Erythroblast (primary cell): ENCODE data around the gene SVOPL.

Experiments
- DNase-seq, 2 experiments: peaks; one replicate each; lab custom pipeline; 2025; lab: John Stamatoyannopoulos, UW
- GATA1 ChIP-seq: IDR thresholded peaks from 2 replicates; pipeline ENCODE4 v1.6.1; 2011; ENCODE audit warnings: low read depth, mild to moderate bottlenecking, control low read depth, low read length, moderate library complexity
- POLR2A ChIP-seq: IDR thresholded peaks from 2 replicates; pipeline ENCODE4 v1.6.1; 2011; ENCODE audit warnings: mild to moderate bottlenecking, low read length

SVOPL gene

GRCh38 chr7:138662076-138662990 is 38.8 kb downstream of the SVOPL start:
- TF ChIP-seq GATA1, result no peak
- no peak for TF ChIP-seq POLR2A
- no peak for DNase-seq

GRCh38 chr7:138661069-138661635 is 40.0 kb downstream of the SVOPL start:
- no peak for DNase-seq
- TF ChIP-seq POLR2A (no peak), GATA1 (no peak)

- DNase-seq, result no peak
- TF ChIP-seq GATA1 (no peak), POLR2A (no peak)
Observed at GRCh38 chr7:138658889-138659288, 42.3 kb downstream of the SVOPL start.

DNA sequence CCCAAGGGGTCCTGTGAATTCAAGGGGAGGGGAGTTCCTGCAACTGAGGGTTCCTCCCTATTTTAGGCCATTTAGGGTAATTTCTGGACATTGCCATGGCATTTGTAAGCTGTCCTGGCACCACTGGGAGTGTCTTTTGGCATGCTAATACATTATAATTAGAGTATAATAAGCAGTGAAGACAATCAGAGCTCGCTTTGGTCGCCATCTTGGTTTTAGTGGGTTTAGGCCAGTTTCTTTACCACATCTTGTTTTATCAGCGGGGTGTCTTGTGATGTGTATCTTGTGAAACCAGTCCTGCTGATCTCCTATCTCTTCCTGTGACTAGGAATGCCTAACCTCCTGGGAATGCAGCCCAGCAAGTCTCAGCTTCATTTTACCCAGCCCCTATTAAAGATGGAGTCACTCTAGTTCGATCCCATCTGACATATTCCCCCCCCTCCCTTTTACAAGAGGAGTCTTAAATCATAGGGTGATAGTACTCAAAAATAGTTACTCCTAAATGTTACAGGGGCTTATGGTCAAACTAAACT is 43.2 kb downstream of the SVOPL start:
- no peak for DNase-seq
- TF ChIP-seq POLR2A, result no peak
- TF ChIP-seq GATA1, result no peak

DNA sequence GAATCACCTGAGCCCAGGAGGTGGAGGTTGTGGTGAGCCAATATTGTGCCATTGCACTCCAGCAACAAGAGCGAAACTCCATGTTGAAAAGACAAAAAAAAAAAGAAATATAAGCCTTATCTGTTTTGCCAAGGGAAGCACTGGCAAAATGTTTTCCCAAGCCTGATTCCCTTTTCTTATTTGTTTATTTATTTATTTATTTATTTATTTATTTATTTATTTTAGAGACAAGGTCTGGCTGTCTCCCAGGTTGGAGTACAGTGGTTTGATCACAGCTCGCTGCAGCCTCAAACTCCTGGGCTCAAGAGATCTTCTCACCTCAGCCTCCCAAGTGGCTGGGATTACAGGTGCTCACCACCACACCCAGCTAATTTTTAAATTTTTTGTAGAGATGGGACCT is 44.2 kb downstream of the SVOPL start:
- TF ChIP-seq GATA1 (no peak), POLR2A (no peak)

GRCh38 chr7:138654616-138655015 is 46.5 kb downstream of the SVOPL start:
- DNase-seq, result no peak
- no peak for TF ChIP-seq POLR2A
- TF ChIP-seq GATA1, result no peak

More for the DNA sequence above, 44.2 kb downstream of the SVOPL start:
- DNase-seq, result no peak

DNA sequence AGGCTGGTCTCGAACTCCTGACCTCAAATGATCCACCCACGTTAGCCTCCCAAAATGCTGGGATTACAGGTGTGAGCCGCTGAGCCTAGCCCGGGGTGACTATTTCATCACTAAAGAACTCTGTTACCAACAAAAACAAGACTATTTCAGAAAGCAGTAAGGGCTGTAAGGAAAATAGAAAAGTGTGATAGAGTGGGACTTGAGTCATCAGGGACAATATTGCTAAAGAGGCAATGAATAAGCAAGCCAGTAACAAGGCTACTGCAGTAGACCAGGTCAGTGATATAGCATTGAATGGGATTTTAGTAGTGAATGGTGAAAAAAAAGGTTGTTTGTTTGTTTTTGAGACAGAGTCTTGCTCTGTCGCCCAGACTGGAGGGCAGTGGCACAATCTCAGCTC is 51.7 kb downstream of the SVOPL start:
- no peak for TF ChIP-seq GATA1
- no peak for TF ChIP-seq POLR2A
- no peak for DNase-seq

- TF ChIP-seq POLR2A (no peak), GATA1 (no peak)
- DNase-seq, result peak in 1 of 2 experiments; percentile 17
Observed at GRCh38 chr7:138645284-138645683, 55.9 kb downstream of the SVOPL start.

DNA sequence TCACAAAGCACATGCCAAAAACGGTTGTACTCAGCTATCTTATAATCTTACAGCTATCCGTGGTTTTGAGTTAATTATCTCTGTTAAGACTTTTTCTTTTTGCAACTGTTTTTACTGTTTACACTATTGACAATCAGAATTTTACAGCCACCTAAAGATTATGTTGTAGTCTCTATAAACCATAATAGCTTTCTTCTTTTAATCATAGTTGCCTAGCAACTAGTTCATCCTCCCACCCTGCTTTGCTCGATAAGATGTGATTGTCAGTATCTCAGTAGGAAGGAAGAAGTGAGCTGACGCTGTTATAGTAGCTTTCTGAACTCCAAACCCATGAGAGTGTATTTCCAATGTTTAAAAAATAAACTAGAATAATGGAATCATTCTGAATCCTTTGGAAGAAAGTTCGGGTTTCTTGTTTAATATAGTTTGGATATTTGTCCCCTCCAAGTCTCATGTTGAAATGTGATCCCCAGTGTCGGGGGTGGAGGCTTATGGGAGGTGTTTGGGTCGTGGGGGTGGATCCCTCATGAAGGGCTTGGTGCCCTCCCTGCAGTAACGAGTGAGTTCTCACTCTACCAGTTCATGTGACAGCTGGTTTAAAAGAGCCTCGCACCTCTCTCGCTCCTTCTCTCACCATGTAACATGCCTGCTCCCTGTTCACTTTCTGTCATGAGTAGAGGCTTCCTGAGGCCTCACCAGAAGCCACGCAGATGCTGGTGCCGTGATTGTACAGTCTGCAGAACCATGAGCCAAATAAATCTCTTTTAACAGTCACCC is 68.1 kb downstream of the SVOPL start:
- DNase-seq, result no peak
- TF ChIP-seq GATA1 (no peak), POLR2A (no peak)

- no peak for TF ChIP-seq GATA1
- TF ChIP-seq POLR2A, result no peak
- DNase-seq, result no peak
Observed at GRCh38 chr7:138632384-138632783, 68.8 kb downstream of the SVOPL start.

GRCh38 chr7:138630059-138630610 is 71.0 kb downstream of the SVOPL start:
- no peak for TF ChIP-seq POLR2A
- no peak for TF ChIP-seq GATA1
- no peak for DNase-seq

GRCh38 chr7:138627361-138627760 is 73.8 kb downstream of the SVOPL start:
- TF ChIP-seq GATA1, result no peak
- TF ChIP-seq POLR2A, result no peak
- DNase-seq, result no peak

GRCh38 chr7:138626846-138627245 is 74.3 kb downstream of the SVOPL start:
- no peak for DNase-seq
- TF ChIP-seq GATA1 (no peak), POLR2A (no peak)
